SU-DHL-6 (cell line): ENCODE results near the gene EED.

ENCODE experiments used
- EZH2phosphoT487 ChIP-seq: fragments of 200-600 bp; sonication (generic), shearing (Covaris generic); conservative IDR thresholded peaks from 2 replicates; pipeline ENCODE4 v1.6.1; 2018; ENCODE audit warnings: mild to moderate bottlenecking, antibody characterized with exemption, low read length, moderate library complexity, mixed read lengths
- TF ChIP-seq, protein P1 (sequence below): fragments of 200-600 bp; sonication (generic); IDR thresholded peaks from one replicate; pipeline ENCODE4 v1.5.1; 2017; ENCODE audit warnings: antibody characterized with exemption, mild to moderate bottlenecking, low read length, moderate library complexity; ENCODE audit not compliant: insufficient read depth, poor library complexity, severe bottlenecking

DNA sequence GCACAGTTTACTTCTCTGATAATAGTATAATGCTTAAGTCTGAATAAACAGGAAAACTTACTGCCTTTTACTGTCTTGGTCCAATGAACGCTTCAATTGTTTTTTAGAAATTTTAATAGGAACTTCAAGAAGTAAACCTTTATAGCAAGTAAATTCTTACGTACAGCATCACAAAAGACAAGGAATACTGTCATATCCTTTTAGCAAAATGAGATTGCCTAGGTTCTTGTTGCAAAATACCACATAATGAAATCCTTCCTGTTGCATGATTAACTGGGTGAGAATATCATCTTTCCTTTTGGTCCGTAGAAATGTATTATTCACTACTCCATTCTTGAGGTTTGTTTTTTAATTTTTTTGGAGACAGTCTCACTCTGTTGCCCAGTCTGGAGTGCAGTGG lies 35.2 kb downstream of the EED start:
- TF ChIP-seq, protein P1, sequence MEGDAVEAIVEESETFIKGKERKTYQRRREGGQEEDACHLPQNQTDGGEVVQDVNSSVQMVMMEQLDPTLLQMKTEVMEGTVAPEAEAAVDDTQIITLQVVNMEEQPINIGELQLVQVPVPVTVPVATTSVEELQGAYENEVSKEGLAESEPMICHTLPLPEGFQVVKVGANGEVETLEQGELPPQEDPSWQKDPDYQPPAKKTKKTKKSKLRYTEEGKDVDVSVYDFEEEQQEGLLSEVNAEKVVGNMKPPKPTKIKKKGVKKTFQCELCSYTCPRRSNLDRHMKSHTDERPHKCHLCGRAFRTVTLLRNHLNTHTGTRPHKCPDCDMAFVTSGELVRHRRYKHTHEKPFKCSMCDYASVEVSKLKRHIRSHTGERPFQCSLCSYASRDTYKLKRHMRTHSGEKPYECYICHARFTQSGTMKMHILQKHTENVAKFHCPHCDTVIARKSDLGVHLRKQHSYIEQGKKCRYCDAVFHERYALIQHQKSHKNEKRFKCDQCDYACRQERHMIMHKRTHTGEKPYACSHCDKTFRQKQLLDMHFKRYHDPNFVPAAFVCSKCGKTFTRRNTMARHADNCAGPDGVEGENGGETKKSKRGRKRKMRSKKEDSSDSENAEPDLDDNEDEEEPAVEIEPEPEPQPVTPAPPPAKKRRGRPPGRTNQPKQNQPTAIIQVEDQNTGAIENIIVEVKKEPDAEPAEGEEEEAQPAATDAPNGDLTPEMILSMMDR, result no peak
- no peak for TF ChIP-seq EZH2phosphoT487
